Superior temporal gyrus (tissue), 1 donor: ENCODE measurements around the gene CNTN2.

Experiments used
- DNase-seq: peaks from one replicate; pipeline ENCODE4 v3.0.0-alpha.2; 2016; ENCODE audit errors: extremely low spot score

The CNTN2 gene

GRCh38 chr1:205042911-205043806, at the start of gene CNTN2:
Gene CNTN2 (plus strand): TSS chr1:205043212. CDS start chr1:205053186, 9,974 bp downstream.
- DNase-seq: peak; percentile 90

DNA sequence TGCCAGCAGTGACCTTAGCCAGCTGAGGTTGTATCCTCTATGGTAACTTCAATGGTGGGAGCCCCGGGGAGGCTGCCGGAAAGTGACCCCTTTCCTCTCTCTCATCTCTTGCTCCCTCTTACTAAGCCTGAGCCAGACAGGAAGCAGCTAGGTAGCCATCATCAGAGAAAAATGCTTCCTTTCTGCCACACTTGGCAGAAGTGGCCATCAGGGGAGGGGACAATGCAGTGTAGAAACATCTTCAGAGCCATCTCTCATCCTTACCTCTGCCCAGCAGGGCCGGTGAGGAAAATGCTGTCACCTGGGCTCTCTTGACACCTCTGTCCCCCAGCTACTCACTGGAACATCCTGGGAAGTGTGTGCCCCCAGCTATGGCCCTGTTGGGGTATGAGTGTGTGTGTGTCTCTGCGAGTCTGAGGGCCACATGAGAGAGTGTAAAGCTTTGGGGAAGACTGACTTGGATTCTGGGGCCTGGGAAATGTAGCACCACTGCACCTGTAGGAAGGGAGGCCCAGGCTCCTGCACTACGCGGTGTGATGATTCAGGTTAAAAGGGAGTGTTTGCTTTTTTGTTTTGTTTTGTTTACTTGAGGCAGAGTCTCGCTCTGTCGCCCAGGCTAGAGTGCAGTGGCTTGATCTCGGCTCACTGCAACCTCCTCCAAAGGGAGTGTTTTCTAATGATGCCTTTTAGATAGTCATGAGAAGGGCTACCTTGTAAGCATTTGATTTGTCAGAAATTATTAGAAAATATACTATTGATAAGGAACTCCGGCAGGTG, 48.7 kb upstream of the CNTN2 start:
- no peak for DNase-seq

GRCh38 chr1:204996981-204997380, 46.0 kb upstream of the CNTN2 start:
- no peak for DNase-seq

- DNase-seq: no peak
Measured at GRCh38 chr1:204997591-204998355, 45.2 kb upstream of the CNTN2 start.

- no peak for DNase-seq
Measured at GRCh38 chr1:205001162-205001561, 41.9 kb upstream of the CNTN2 start.

DNA sequence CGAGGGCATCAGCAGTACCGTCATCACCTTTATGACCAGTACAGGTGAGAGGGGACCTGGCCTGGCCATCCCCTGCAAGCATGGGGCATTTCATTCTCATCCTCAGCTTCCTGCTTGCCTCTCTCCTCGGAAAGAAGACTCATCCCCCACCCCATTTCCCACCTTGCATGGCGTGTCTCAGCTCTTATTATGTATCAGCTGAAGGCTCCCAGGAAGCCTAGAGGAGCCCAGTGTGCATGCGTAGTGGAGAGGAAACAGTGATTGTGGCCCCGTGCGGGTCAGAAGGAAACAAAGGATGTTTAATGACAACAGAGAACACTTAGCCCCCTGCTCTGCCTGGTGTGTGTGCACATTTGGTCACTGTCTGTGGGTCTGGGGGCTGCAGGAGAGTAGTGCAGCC, 40.3 kb upstream of the CNTN2 start:
- DNase-seq: no peak

DNA sequence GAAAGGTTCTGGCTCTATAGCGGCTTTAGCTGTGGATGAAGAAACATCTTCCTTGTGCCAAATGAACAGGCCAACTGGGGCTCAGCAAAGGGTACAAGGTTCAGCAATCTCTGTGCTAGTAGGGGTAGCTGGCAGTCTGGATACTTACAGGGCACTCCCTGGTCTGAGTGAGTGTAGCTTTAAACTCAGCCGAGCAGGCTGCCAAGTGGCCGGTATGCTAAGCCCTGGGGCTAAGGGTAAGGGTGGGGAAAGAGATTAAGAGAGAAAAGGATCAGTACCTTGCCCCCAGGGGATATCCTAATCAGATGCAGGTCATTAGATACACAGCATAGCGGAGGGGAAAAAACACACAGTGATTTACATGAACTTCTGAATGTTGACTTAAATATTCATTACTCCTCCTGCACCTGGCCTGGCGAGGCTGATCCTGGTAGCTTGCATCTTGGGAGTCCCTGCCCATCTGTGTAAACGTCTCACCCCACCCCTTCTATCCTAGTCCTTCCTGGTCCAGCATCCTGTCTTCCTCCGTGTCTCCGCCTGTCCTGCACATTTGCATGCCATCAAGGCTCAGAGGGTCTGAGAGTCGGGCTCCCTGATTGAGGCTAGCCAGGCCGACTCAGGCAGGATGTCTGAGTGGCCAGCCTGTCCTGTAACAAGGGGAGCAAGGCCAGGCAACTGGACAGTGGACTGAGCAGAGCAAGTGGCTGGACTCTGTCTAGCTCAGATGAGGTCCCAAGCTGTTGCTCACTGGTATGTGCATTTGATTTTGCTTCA, 39.5 kb upstream of the CNTN2 start:
- no peak for DNase-seq

- DNase-seq: peak; percentile 63
Measured at GRCh38 chr1:205004351-205004750, 38.7 kb upstream of the CNTN2 start.

GRCh38 chr1:205008896-205009295, 34.1 kb upstream of the CNTN2 start:
- DNase-seq: no peak

DNA sequence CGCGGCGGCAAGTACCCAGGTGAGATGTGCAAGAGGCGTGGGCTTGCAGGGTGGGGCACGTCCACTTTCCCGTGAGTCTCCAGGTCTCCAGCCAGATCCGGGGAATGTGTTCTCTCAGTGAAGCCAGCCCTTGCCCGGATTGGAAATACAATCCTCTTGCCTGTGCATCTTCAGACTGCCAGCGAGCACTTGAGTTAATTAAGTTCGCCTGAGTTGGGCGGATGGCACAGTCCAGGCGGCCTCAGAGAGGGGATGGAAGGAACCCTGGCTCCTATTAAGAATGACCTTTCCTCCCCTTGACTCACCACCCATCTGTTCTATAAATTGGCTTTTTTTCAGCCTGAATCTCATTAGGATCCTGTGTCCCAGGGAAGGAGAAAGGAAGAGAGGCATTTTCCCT, 33.3 kb upstream of the CNTN2 start:
- no peak for DNase-seq

DNA sequence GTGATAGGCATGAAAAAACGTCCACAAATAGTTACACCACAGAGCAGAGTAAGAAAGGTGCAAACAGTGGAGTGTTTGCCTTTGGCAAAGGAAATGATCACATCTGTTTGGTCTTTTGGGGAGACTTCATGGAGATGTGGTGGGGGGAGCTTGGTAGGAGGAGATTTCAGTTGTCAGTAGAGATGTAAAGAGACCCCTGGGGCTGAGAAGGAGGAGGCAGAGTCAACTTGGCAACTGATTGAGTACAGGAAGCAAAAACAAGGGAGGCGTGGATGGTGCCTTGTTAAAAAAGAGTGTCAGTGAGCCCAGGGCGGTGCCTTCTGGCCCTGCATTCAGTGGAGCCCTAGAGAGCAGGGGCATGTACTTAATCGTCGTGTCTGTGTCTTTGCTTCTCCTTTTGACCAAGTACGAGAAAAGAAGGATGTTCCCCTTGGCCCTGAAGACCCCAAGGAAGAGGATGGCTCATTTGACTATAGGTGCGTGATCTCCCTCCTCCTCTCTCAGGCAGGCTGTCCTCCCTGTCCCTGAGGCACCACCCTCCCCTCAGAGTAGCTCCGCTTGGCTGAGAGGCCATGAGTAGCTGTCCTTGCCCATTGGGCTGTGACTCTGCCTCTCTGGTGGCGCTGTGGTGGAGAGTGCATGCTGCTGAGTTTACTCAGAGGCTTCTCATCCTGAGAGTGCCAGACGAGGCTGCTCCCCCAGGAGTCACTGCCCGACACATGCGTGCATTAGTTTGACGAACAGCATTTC, 30.4 kb upstream of the CNTN2 start:
- no peak for DNase-seq

DNA sequence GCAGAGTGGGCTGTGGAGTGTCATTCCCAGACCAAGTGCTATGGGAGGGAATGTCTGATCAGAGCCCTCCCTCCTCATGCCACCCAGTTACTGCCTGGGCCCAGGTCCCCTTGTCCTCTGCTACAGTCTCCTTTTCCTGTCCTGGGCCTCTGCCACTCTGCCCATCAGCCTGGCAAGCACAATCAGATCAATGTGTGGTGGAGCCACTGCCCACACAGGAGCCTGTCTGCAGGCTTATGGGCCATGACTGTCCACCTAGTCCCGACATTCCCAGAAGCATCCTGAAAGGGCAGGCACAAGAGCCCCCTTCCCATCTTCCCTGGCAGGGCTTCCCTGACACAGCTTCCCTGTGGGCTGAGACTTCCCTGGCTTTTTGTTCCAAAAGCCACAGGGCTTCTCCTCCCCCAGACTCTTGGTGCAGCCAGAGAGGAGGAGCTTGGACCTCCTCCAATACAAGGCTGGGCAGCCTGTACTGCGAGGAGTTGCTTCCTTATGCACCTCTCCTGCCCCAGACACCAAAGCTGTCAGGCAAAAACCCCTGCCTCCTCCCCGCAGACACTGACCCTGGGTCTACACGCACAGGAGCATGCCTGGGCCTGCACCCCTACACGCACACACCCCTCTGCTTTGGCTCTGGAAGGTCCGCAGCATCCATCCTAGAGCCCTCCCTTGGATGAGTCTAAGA, 29.2 kb upstream of the CNTN2 start:
- DNase-seq: peak; percentile 73

DNA sequence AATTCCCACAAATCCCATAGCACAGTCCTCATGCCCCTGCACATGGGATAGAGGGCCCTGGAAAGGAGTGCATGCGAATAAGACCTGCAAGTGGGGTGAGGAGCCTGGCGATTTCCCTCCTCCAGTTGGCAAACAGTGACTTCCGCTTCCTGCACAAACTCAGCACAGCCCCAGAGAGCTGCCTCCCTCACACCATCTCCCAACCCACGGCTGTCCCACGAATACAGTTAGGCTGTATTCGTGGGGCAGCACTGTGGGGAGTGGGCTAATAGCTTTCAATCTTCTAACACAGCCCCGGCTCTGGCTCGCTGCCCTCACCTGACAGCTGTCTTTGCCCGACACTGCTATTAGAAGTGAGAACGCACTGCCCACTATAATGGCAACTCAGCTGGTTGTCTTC, 28.2 kb upstream of the CNTN2 start:
- DNase-seq: no peak

DNA sequence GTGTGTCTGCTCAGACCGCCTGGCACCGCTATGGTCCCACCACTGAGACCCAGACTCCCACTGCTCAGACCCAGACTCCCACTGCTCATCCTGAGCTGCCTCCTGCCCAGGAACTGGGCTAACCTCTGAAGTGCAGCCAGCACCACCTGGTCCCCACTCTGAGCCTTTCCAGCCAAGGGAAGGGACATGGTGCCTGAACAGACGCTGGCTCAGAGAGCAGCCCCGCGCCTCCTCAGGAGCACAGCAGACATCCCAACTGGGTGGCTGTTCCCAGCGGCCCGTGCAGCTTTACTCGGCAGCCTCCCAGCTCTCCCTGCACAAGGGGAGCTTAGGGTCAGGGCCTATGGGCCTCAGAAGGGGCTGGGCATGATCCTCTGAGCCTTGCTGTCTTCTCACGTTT, 27.8 kb upstream of the CNTN2 start:
- no peak for DNase-seq

- no peak for DNase-seq
Measured at GRCh38 chr1:205016075-205016474, 26.9 kb upstream of the CNTN2 start.

DNA sequence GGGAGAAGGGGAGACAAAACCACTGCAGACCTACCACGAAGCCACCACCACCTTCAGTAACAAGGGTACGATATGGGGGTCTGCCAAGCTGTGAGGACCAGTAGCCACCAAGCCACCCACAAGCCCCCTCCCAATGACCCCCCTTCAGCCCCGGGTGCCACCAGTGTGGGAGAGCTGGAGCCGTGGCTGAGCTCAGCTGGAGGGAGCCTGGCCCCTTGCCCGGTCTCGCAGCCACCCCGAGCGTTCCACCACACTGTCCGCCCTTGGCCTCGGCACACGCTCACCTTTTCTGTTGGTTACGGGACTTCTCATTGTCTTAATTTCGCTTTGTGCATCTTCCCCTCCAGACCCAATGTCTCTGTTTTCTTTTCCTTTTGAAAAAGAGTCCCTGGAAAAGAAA, 26.4 kb upstream of the CNTN2 start:
- no peak for DNase-seq

DNA sequence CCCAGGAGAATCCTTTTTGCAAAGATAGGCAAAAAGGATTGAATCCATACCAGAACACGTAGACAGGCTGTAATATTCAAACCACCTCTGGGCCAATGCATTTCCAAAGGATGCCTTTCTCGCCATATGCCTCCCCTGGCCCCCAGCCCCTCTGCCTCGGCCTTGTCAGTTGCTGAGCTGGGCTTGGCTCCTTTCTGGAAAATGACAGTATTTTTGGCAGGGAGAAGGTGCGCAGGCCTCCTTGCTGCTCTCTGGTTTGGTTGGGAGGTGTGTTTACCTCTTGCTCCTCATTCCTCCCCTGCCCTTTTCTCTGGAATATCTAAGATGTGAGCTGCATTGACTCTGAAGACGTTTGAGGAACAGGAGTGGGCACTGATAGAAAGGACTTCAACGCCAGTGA, 26.0 kb upstream of the CNTN2 start:
- DNase-seq: no peak

GRCh38 chr1:205017766-205018165, 25.2 kb upstream of the CNTN2 start:
- no peak for DNase-seq

GRCh38 chr1:205018381-205018780, 24.6 kb upstream of the CNTN2 start:
- no peak for DNase-seq

GRCh38 chr1:205020466-205020865, 22.5 kb upstream of the CNTN2 start:
- DNase-seq: no peak
